Measurements from ENCODE around the gene PTPN3. TPM values are rescaled to one million over a fixed set of nuclear protein-coding genes. Genes with fewer than 3 reads are reported as not detected.

The PTPN3 gene
- total and polyA plus RNA-seq, 9 of the 15 experiments (the other 6 are each of a cell fraction or from before 2014, with no cell fraction given): 0.02 TPM; not detected in 8

- no peak for TF ChIP-seq NFE2L1 (tag; IDR thresholded peaks at IDR 0.05; ENCODE audit: borderline replicate concordance, low read depth)
- TF ChIP-seq RBM34 (IDR thresholded peaks at IDR 0.05; ENCODE audit: borderline replicate concordance, insufficient read depth, low read length): no peak
- TF ChIP-seq LCOR (CRISPR knock-in tag; IDR thresholded peaks at IDR 0.05): no peak
- no peak for TF ChIP-seq ZFP91 (CRISPR knock-in tag; IDR thresholded peaks at IDR 0.05)
- TF ChIP-seq STAT5A (IDR thresholded peaks at IDR 0.05; ENCODE audit: borderline replicate concordance, low read length): no peak
- TF ChIP-seq ZNF707 (CRISPR knock-in tag; conservative IDR thresholded peaks at IDR 0.05): no peak
- no peak for TF ChIP-seq PYGO2 (tag; IDR thresholded peaks at IDR 0.05)
- no peak for TF ChIP-seq CBFA2T2 (conservative IDR thresholded peaks at IDR 0.05)
- no peak for TF ChIP-seq ZNF589 (CRISPR knock-in tag; IDR thresholded peaks at IDR 0.05; ENCODE audit: low read depth)
- no peak for TF ChIP-seq PBX2 (CRISPR knock-in tag; IDR thresholded peaks at IDR 0.05; ENCODE audit: low read depth)
- TF ChIP-seq PBX2 (tag; conservative IDR thresholded peaks at IDR 0.05; ENCODE audit: low read depth): no peak
Observed at GRCh38 chr9:109518621-109519335, 20.7 kb upstream of the PTPN3 start (continued).
